HG02623 (cell line): ENCODE results near the gene CCDC85C.
A peak's percentile ranks its signal among the peaks of the same experiment; 100 is the strongest.

Source experiments
- ATAC-seq: cut with Tn5 transposase; IDR thresholded peaks from one replicate; pipeline ENCODE4 v1.9.1; 2021; ENCODE audit warnings: moderate library complexity; ENCODE audit not compliant: unreplicated experiment

Gene CCDC85C

DNA sequence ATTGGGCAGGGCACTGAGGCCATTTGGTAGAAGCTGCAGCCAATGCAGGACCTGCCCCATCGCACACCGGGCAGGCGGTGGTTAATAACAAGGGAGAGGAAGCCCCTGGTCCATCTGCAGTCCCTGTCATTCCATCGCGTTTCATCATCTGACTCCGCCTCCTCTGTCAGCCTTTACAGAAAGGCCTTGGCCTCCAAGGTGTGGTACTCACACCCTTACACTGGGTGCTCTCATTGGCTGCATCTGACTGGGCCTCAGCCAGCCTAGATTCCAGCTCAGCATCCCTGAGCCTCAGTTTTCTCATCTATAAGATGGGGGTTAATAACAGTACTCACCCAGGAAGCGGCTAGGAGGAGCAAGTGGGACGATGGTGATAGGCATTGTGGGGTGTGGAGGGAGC, 26.2 kb upstream of the CCDC85C start:
- no peak for ATAC-seq

DNA sequence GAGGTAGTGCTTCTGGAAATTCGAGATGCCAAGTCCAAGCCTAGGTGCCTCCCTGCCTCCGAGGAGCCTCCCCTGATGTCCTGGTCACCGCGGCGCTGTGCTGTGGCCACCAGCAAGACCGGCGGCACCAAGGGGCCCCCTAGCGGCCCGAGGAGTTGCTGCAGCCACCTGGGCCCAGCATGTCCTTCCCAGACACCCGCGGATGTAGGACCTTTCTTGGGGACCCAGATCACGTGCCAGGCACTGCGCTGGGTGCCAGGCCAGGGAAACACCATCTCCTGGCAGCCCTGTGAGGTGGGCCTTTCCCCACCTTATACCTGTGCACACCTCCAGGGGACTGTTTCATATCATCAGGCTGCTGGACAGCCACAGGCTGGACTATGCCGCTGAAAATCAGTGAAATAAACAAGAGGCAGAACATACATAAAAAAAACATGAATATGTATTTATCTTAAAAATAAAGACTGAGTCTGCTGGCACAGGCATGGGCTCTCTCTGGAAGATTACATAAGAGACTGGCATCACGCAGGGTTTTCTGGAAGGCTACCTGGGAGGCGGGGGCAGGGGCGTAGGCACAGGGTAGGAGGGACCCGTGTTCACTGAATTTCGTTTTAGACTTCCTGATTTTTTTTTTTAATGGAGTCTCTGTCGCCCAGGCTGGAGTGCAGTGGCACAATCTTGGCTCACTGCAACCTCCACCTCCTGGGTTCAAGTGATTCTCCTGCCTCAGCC, 25.0 kb upstream of the CCDC85C start:
- ATAC-seq: peak; percentile 58

DNA sequence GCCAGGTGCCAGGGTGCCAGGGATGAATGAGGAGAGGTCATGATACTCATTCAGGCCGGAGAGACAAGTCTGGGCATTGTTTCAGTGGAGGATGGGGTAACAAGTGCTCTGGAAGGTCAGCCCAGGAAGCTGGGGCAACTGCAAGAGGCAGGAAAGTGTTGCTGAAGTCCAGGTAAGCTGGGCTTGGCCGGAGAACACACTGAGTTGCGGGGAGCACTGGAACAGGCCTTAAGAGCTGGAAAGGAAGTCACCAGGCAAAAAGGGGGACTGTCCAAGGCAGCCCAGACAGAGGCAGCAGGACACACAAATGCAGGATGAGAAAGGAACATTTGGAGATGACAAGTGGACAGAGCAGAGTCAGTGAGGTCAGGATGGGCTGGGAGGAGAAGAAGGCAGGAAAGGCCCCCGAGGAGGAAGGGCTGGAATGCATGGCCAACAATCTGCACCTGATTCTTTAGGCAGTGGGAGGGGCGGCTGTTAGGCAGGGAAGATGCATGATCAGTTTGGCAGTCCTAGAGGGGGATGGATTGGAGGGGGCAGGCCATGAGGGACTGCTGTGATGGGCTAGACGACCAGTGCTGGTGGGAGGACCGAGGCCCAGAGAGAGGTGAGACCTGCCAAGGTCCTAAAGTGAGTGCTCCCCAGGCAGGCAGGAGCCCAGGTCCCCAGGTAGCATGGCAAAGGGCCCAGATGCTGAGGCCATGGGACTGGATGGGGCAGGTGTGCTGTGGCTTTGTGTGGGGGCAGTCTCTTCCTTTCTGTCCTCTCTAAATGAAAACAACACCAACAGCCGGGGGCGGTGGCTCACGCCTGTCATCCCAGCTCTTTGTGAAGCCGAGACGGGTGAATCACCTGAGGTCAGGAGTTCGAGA, 23.7 kb upstream of the CCDC85C start:
- ATAC-seq: no peak

DNA sequence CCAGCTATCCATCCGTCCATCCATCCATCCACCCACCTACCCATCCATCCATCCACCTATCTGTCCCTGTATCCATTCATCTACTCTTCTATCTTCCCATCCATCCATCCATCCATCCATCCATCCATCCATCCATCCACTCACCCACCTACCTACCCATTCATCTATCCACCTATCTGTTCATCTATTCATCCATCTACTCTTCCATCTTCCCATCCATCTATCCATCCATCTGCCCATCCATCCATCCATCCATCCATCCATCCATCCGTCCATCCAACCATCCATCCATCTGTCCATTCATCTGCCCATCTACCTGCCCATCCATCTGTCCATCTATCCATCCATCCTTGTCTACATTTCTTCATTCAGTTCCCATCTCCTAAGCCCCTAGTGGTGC, 23.1 kb upstream of the CCDC85C start:
- no peak for ATAC-seq

DNA sequence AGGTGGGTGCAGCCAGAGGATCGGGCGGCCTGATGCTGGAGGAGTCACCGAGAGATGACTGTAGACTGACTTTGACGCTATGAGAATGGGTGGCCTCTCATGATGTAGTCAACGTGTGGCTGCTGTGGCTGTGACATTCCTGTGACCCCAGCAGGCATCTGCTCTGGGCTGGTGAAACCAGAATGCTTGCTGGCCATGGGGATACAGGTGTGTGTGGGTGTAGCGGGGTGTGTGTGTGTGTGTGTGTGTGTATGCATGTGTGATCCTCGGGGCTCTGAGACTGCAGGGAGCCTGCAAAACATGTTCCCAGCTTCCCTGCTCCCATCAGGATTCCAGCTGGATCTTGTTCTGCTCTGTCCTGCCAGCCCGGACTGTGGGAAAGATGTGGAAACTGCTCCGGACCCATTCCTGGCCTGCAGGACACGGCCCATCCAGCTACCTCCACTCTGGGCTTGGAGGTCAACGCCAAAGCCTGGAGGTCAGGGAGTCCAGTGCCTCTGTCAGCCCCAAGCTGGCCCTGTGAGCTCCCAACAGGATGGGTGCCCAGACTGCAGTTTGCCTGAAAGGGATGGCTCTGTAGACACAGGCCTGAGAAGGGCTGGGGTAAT, 22.1 kb upstream of the CCDC85C start:
- ATAC-seq: no peak

DNA sequence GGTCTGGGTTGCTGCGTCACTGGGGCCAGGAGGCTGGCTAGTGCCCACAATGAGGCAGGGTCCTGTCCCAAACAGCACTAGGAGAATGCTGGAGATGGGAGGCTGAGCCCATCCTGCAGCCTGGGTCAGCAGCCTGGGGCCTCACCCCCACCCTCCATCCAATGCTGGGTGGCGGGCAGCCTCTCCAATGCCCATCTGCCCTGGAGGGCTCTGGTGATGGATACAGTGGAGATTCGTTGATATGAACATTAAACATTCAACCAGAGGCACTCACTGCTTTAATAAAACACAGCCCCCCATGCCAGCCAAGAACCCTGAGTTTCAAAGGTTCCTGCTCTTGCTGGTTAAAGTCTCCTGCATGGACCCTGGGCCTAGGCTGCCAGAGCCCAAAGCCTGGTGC, 21.5 kb upstream of the CCDC85C start:
- no peak for ATAC-seq

DNA sequence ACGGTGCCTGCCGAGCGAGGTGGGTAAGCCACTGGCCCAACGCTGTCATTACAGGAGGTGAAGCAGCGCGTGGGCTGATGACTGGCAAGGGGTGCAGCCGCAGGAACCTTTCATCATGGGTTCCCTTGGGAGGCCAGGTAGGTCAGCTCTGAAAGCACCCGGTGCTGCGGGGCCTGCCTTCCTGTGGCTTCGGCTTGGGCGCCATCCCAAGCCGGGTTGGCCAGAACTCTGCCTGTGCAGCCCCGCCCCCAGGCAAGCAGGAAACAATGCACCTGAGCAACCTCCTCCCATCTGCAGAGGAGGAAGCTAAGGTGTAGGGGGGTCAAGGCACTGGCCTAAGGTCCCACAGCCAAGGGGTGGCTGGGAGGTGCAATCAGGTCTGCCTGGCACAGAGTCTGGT, 21.0 kb upstream of the CCDC85C start:
- no peak for ATAC-seq

DNA sequence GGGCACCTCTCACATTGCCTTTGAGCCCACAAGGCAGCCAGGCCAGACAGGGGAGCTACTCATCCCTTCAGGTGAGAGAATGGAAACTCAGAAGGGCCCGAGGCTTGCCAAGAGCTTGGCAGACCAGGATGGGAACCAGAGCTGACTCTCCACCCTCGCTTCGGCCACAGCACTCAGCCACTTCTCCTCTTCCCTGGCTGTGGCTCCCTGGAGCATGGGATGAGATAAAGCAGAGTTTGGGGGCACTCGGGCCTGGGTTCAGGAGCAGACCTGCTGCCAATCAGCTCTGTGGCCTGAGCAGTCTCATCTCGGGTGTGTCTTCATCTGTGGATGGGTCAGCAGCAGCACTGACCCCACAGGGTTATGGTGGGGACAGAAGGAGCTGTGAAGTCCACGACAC, 20.0 kb upstream of the CCDC85C start:
- ATAC-seq: no peak

DNA sequence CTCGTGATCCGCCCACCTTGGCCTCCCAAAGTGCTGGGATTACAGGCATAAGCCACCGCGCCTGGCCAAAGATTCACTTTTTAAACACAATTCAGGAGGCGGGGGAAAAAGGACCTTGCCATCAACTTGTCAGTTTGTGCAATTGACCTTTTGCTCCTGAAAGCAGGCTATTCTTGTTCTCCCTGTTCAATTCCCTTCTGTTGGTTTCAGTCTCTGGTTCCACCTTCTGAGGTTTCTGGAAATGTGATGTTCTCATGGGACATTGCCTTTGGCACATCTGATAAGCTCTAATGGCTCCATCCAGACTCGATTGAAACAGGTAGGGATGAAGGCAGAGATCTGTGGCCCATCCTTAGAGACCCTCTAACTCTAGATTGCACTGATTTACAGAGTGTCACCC, 17.9 kb upstream of the CCDC85C start:
- ATAC-seq: no peak

DNA sequence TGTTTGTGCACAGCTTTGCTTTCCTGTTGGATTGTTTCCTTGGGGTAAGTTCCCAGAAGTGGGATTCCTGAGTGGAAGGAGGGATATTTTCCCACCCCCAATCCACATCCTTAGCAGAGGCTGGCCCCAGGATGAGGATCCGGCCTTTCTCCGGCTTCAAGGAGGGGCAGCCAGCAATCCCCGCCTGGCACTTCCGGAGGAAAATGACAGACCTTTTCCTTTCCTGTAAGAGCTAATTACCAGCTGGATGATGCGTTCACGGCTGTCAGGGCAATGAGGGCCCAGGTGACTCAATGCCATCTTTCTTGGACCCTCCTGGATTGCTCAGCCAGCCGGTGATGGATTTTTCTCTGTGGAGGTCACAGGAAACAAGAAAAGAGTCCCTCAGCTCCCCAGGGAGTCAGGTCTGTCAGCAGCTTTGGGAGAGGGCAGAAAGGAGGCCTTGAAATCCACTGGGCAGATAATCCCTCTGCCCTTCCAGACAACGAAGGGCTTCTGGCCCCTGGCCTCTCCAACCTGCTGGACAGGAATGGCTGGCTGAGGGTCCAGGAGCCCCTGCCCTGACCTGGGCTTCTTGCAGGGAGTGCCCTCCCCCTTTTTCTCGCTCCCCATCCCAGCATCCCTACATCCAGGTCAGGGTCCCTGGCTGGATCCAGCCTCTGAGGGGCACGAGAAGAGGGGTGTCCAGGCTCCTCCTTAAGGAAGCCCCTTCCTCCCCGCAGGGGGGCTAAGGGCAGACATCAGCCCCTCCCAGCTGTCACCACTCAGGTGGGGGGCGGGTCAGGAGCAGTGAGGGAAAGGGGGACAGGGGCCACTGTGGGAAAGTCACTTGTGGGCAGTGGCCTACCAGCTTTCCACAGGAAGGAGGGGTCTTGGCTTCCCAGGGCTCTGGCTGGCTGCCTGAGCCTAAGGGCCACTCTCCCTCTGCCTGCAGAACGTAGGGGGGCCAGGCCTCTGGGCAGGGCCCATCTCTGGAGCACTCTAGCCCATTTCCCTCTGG, 16.1 kb upstream of the CCDC85C start:
- ATAC-seq: no peak

DNA sequence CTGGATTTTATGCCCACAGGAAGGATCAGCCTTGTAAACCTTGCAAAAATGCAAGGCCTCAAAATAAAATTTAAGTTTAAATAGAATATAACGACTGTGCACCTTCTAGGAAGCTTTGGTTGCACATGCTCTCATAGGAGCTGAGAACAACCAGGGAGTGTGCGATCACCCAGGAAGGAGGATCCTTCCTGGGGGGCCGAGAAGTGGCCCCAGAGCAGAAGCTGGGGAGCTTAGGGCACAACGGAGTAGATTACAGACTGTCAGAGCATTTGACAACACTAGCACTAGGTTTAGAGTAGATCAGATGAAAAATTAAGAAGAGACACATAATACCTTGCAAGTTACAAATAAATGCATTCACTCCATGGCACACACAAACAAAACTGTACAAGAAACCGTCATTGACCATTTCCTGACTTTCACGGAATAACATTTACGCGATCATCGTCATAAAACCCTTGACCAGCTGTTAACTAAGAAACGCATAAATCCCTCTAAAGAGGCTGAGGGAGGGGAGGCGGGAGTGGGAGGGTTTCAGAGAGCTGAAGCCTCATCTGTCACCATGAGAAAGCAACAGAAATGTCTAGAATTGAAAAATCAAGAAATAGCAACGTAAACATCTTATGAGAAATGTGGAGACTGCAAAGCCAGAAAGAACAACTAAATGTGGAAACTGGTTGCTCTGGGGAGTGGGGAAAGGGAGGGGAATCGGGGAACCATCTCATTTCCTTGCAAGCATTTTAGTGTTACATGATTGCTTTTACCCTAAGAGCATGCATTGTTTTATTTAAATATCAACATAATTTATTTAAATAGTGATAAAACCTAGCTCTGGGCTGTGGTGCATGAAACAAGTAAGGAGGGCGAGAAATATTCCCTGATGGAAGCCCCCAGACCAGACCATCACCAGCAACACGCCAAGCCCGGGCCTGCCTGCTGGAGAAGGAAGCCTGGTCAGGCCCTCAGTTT, 13.1 kb upstream of the CCDC85C start:
- ATAC-seq: no peak

DNA sequence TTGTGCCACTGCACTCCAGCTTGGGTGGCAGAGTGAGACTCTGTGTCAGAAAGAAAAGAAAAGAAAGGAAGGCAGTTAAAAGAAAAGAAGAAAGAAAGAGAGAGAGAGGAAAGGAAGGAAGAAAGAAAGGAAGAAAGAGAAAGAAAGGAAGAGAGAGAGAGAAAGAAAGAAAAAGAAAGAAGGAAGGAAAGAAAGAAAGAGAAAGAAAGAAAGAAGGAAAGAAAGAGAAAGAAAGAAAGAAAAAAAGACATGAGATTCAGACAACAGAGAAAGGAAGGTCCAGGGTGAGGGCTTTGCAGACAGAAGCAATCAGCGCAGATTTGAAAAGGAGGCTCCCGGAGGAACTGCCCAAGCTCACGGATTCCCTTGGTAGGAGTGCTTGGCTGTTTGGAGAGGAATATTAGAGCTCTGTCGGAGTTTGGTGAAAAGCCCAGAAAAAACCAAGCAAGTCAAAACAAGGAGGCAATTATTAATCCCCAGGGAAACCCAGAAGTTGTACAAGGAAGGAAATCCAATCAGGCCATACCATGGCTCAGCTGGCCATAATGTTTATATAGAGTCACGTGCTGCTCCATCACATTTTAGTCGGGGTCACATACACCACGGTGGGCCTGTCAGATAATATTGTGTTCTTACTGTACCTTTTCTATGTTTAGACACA, 11.6 kb upstream of the CCDC85C start:
- no peak for ATAC-seq

DNA sequence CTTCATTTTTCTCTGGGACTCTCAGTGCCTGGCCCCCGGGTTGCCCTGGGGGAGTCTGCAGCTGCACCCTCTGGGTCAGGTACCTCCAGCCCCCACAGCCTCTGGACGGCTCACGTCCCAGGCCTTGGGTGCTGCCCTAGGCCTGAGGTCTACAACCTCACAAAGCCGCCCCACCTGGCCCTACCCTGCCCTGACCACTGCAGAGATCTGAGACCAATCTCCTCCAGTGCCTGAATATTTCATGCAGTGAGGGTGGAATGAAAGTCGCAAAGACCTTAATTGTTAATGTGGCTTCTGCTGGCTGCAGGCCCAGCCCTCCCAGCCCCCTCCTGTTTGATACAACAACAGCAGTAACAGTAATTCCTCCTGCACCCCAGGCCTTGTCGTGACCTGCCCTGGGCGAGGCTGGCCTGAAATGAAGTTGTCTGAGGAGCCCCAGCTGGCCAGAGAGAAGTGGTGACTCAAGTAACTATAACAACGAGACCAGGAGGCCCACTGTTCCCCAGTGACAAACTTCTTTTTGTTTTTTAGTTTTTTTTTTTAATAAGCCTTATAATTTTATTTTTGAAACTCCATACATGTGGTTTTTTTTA, 8.8 kb upstream of the CCDC85C start:
- ATAC-seq: no peak

DNA sequence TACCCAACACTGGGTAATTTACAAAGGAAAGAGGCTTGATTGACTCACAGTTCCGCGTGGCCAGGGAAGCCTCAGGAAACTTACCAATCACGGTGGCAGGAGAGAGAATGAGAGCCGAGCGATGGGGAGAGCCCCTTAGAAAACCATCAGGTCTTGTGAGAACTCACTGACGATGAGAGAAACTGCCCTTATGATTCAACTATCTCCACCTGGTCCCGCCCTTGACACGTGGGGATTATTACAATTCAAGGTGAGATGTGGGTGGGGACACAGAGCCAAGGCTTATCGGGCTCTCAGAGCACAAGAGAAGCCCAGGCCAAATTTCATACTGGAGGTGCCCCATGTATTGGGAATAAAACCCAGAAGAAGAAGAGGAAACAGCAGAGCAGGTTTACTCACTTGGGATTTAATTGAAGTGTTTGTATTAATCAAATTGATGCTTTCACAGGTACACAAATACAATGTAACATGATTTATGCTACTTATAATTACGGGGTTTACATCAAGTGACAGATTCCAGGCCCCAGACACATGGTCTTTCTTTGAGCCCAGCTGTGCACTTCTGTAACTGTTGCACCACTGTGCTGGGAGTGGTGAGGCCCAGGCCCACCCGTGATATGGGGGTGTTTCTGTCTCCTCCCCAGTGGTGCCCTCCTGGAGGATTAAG, 8.2 kb upstream of the CCDC85C start:
- no peak for ATAC-seq

DNA sequence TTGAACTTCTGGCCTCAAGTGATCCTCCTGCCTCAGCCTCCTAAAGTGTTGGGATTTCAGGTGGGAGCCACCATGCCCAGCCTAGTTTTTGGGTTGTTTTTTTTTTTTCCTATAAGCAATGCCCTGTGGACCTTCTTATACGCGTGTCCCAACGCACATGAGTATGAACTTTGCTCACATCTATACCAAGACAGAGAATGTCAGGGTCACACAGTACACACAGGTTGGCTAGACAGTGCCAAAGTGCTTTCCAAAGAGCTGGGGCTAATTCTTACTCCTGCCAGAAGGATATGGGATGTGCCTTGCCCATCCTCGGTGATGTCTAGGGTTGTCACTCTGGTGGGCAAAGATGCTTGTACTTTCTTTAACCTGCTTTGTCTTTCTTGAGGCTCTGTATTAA, 7.6 kb upstream of the CCDC85C start:
- ATAC-seq: no peak

DNA sequence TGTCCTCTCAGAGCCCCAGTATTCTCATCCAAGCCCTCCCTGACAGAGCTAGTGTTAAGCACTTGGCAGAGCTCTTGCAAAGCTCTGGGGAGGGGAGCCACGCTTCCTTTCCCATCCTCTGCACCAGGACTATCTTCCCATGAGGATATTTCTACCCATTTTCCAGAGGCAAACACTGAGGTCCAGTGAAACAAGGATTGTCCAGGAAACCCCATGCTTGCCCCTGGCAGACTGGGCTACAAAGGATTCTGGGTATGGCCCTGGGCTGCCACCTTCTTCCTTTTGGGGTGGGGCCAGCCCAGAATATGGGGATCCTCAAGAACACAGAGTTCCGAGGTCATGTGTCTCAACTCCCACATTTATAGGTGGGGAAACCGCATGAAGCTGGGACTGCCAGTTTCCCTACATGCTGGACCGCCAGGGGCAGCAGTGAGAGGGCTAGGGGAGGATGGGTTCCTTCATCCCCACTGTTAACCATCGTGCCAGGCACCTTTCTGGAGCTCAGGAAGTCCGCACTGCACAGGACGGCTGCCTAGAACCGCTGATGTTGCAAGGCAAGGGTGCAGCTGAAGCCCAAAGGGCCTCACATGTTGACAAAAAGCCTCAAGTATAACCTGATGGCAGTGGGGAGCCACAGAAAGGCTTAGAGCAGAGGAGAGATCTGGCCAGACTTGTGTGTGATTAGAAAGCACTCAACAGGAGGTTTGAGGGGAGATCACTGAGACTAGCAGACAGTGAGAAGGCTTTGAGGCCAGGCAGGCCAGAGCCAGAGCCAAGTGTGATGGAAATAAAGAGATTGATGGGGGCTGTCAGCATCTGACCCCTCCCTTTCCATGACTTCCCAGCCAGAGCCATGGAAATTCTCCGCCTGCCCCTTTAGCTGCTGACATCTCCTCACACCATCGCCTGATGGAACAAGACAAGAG, 5.5 kb upstream of the CCDC85C start:
- ATAC-seq: no peak

DNA sequence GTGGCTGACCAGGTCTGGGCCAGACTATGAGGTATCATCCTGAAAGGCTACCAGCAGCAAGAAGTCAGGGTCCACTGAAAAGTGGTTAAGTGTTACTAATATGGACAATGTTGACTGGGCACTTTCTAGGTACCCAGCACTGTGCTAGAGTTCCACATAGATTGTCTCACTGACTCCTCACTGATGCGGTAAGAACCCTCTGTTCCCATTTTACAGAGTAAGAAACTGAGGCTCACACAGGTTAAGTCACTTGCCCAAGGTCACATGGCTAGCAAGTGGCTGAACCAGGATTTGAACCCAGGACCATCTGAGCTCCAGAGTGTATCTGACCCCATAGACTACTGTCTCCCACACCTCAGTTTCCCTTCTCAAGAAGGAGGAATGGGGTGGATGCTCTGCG, 4.6 kb upstream of the CCDC85C start:
- ATAC-seq: no peak
